ENCODE data around the gene MPP2. TPM values are rescaled to one million over a fixed set of nuclear protein-coding genes. Genes with fewer than 3 reads are reported as not detected.

The MPP2 gene
- total RNA-seq, 2 experiments from 2014 or later = 0.16 to 0.67 TPM

- no peak for DNase-seq (ENCODE audit: low spot score)
- Histone ChIP-seq H3K9me3 (ENCODE audit: low read length) (no peaks in the 10 kb centered on the region), H3K79me2 (ENCODE audit: insufficient read depth, low read depth, low read length) (no peaks in the 10 kb centered on the region), H3K9me2 (ENCODE audit: insufficient read depth, low read length) (no peaks in the 10 kb centered on the region), H3K4me3 (ENCODE audit: low read depth, low read length, poor library complexity, severe bottlenecking) (no peak overlapping the region), H2AFZ (ENCODE audit: low read length) (no peak overlapping the region), H3K36me3 (ENCODE audit: insufficient read depth, low read length) (no peaks in the 10 kb centered on the region), H4K20me1 (ENCODE audit: insufficient read depth, low read length) (no peaks in the 10 kb centered on the region), H3K27ac (ENCODE audit: low read depth, low read length, poor library complexity, severe bottlenecking) (no peak overlapping the region), H3K4me1 (ENCODE audit: insufficient read depth, low read length, poor library complexity, severe bottlenecking) (no peaks in the 10 kb centered on the region), H3K4me2 (ENCODE audit: low read length) (no peak overlapping the region)
- intact Hi-C loops (cut with micrococcal nuclease; ENCODE audit: unreplicated experiment) = no loop called here
- CTCF ChIA-PET (ENCODE audit: unreplicated experiment) = no interaction called here
- no peak for TF ChIP-seq CTCF (conservative IDR thresholded peaks at IDR 0.05; ENCODE audit: low read length)
- no peak for TF ChIP-seq EZH2phosphoT487 (IDR thresholded peaks at IDR 0.05; ENCODE audit: borderline replicate concordance, low read depth, low read length)
- POLR2A ChIA-PET = no interaction called here
- BruUV-seq (replicated peaks) = no TSS peak
Measured at GRCh38 chr17:43857957-43858600, 49.3 kb downstream of the MPP2 start.

GRCh38 chr17:43857141-43857540, 50.2 kb downstream of the MPP2 start:
- POLR2A ChIA-PET = no interaction called here
- no TSS peak for BruUV-seq (replicated peaks)
- no peaks in the 10 kb centered on the region for H3K36me3 ChIP-seq (ENCODE audit: insufficient read depth, low read length)
- intact Hi-C loops (cut with micrococcal nuclease; ENCODE audit: unreplicated experiment) = no loop called here
- H2AFZ ChIP-seq (ENCODE audit: low read length) = no peak overlapping the region
- H3K4me1 ChIP-seq (ENCODE audit: insufficient read depth, low read length, poor library complexity, severe bottlenecking) = no peaks in the 10 kb centered on the region
- no peak overlapping the region for H3K4me2 ChIP-seq (ENCODE audit: low read length)
- H3K9me3 ChIP-seq (ENCODE audit: low read length) = no peaks in the 10 kb centered on the region
- no peaks in the 10 kb centered on the region for H4K20me1 ChIP-seq (ENCODE audit: insufficient read depth, low read length)
- no peak overlapping the region for H3K4me3 ChIP-seq (ENCODE audit: low read depth, low read length, poor library complexity, severe bottlenecking)
- no peaks in the 10 kb centered on the region for H3K79me2 ChIP-seq (ENCODE audit: insufficient read depth, low read depth, low read length)
- TF ChIP-seq CTCF (conservative IDR thresholded peaks at IDR 0.05; ENCODE audit: low read length) = no peak
- no peak for TF ChIP-seq EZH2phosphoT487 (IDR thresholded peaks at IDR 0.05; ENCODE audit: borderline replicate concordance, low read depth, low read length)
- CTCF ChIA-PET (ENCODE audit: unreplicated experiment) = no interaction called here
- H3K27ac ChIP-seq (ENCODE audit: low read depth, low read length, poor library complexity, severe bottlenecking) = no peak overlapping the region
- DNase-seq (ENCODE audit: low spot score) = no peak
- no peaks in the 10 kb centered on the region for H3K9me2 ChIP-seq (ENCODE audit: insufficient read depth, low read length)

- no peaks in the 10 kb centered on the region for H3K9me3 ChIP-seq (ENCODE audit: low read length)
- intact Hi-C loops (cut with micrococcal nuclease; ENCODE audit: unreplicated experiment) = no loop called here
- no peak overlapping the region for H3K4me2 ChIP-seq (ENCODE audit: low read length)
- H2AFZ ChIP-seq (ENCODE audit: low read length) = no peak overlapping the region
- no peaks in the 10 kb centered on the region for H3K36me3 ChIP-seq (ENCODE audit: insufficient read depth, low read length)
- no peaks in the 10 kb centered on the region for H3K4me1 ChIP-seq (ENCODE audit: insufficient read depth, low read length, poor library complexity, severe bottlenecking)
- no peaks in the 10 kb centered on the region for H3K79me2 ChIP-seq (ENCODE audit: insufficient read depth, low read depth, low read length)
- no peak for DNase-seq (ENCODE audit: low spot score)
- H3K9me2 ChIP-seq (ENCODE audit: insufficient read depth, low read length) = no peaks in the 10 kb centered on the region
- no TSS peak for BruUV-seq (replicated peaks)
- TF ChIP-seq EZH2phosphoT487 (IDR thresholded peaks at IDR 0.05; ENCODE audit: borderline replicate concordance, low read depth, low read length) = no peak
- no peak for TF ChIP-seq CTCF (conservative IDR thresholded peaks at IDR 0.05; ENCODE audit: low read length)
- H3K4me3 ChIP-seq (ENCODE audit: low read depth, low read length, poor library complexity, severe bottlenecking) = no peak overlapping the region
- ChIA-PET CTCF (ENCODE audit: unreplicated experiment) (no interaction called here), POLR2A (no interaction called here)
- H4K20me1 ChIP-seq (ENCODE audit: insufficient read depth, low read length) = no peaks in the 10 kb centered on the region
- no peak overlapping the region for H3K27ac ChIP-seq (ENCODE audit: low read depth, low read length, poor library complexity, severe bottlenecking)
Measured at GRCh38 chr17:43856141-43856540, 51.2 kb downstream of the MPP2 start.
